ENCODE measurements around the gene SLC25A45.
A peak's percentile ranks its signal among the peaks of the same experiment; 100 is the strongest.

GRCh38 chr11:65430406-65431217 lies 48.2 kb upstream of the SLC25A45 start:
- peak in 1 of 5 experiments; percentile 13 for TF ChIP-seq CTCF (IDR thresholded peaks at IDR 0.05)
- peak; percentile 3 for TF ChIP-seq POLR2A (IDR thresholded peaks at IDR 0.05)

Measured in transverse colon (tissue), 3 donors.